Nephron progenitor cell (in vitro differentiated cells): ENCODE results near the gene QSOX2.

Experiments
- DNase-seq: peaks from one replicate; pipeline ENCODE4 v3.0.0; 2021
- H3K27ac Mint-ChIP-seq: 2 replicates; pipeline ENCODE4 v1.8.0; 2021; ENCODE audit warnings: mild to moderate bottlenecking, moderate library complexity, mixed read lengths
- H3K27me3 Mint-ChIP-seq: 2 replicates; pipeline ENCODE4 v1.8.0; 2021; ENCODE audit warnings: mild to moderate bottlenecking, low read depth, mixed read lengths; ENCODE audit not compliant: poor library complexity
- H3K36me3 Mint-ChIP-seq: 2 replicates; pipeline ENCODE4 v1.8.0; 2021; ENCODE audit warnings: low read depth, mixed read lengths
- H3K4me1 Mint-ChIP-seq: 2 replicates; pipeline ENCODE4 v1.8.0; 2021; ENCODE audit warnings: mixed read lengths
- H3K4me3 Mint-ChIP-seq: 2 replicates; pipeline ENCODE4 v1.8.0; 2021; ENCODE audit warnings: mild to moderate bottlenecking, moderate library complexity, mixed read lengths
- H3K9me3 Mint-ChIP-seq: 2 replicates; pipeline ENCODE4 v1.8.0; 2021; ENCODE audit warnings: mild to moderate bottlenecking, moderate library complexity, mixed read lengths
- TF ChIP-seq, protein P1 (sequence below): fragments of 200-600 bp; sonication (generic); IDR thresholded peaks from 2 replicates; pipeline ENCODE4 v1.5.0; 2021; ENCODE audit warnings: antibody characterized with exemption

Gene QSOX2

DNA sequence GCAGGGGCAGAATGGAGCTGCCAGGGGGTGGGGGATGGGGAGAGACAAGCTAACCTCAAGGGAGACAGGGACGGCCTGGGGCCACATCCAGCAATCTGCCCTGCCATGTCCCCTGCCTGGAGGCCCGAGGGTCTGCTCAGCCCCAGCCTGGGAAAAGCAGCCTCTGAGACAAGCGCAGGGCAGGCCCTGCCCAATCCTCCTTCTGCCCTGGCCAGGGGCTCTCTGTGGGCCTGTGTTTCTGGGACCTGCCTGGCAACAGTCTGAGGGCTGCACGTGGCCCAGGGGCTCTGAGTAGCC is 13.9 kb upstream of the QSOX2 start:
- no peaks in the 10 kb centered on the region for H3K9me3 Mint-ChIP-seq
- H3K36me3 Mint-ChIP-seq: no peaks in the 10 kb centered on the region
- H3K27me3 Mint-ChIP-seq: peaks cover 8% of the 10 kb centered on the region
- no peak overlapping the region for H3K4me3 Mint-ChIP-seq
- H3K4me1 Mint-ChIP-seq: peaks cover 58% of the 10 kb centered on the region
- H3K27ac Mint-ChIP-seq: no peak overlapping the region
- no peak for DNase-seq
- TF ChIP-seq, protein P1, sequence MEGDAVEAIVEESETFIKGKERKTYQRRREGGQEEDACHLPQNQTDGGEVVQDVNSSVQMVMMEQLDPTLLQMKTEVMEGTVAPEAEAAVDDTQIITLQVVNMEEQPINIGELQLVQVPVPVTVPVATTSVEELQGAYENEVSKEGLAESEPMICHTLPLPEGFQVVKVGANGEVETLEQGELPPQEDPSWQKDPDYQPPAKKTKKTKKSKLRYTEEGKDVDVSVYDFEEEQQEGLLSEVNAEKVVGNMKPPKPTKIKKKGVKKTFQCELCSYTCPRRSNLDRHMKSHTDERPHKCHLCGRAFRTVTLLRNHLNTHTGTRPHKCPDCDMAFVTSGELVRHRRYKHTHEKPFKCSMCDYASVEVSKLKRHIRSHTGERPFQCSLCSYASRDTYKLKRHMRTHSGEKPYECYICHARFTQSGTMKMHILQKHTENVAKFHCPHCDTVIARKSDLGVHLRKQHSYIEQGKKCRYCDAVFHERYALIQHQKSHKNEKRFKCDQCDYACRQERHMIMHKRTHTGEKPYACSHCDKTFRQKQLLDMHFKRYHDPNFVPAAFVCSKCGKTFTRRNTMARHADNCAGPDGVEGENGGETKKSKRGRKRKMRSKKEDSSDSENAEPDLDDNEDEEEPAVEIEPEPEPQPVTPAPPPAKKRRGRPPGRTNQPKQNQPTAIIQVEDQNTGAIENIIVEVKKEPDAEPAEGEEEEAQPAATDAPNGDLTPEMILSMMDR: no peak

GRCh38 chr9:136258786-136259516 is 13.3 kb upstream of the QSOX2 start:
- TF ChIP-seq, protein P1: no peak

DNA sequence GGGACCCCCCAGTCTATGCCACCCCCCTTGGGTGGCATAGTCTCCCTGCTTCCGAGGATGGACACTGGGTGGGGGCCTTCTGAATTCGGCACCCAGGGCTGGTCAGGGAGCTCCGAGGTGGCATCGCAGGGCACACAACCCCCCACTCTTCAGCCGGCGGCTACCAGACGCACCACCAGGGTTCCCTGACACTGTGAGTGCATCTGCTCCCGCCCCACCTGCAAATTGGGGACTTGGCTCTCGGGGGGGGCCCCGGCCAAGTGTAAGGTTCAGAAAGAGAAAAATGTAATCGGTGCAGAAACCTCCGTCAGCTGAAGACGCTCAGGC is 12.7 kb upstream of the QSOX2 start:
- H3K4me1 Mint-ChIP-seq: peaks cover 46% of the 10 kb centered on the region
- no peak for DNase-seq
- H3K27ac Mint-ChIP-seq: no peak overlapping the region
- no peaks in the 10 kb centered on the region for H3K9me3 Mint-ChIP-seq
- TF ChIP-seq, protein P1: no peak
- H3K36me3 Mint-ChIP-seq: no peaks in the 10 kb centered on the region
- no peak overlapping the region for H3K4me3 Mint-ChIP-seq
- peaks cover 11% of the 10 kb centered on the region for H3K27me3 Mint-ChIP-seq

More at GRCh38 chr9:136258786-136259516, 13.3 kb upstream of the QSOX2 start:
- H3K27me3 Mint-ChIP-seq: peaks cover 8% of the 10 kb centered on the region
- H3K9me3 Mint-ChIP-seq: no peaks in the 10 kb centered on the region
- no peak overlapping the region for H3K4me3 Mint-ChIP-seq
- H3K27ac Mint-ChIP-seq: no peak overlapping the region
- DNase-seq: no peak
- H3K36me3 Mint-ChIP-seq: no peaks in the 10 kb centered on the region
- peaks cover 53% of the 10 kb centered on the region for H3K4me1 Mint-ChIP-seq

- Mint-ChIP-seq H3K27ac (no peak overlapping the region), H3K27me3 (peaks cover 14% of the 10 kb centered on the region), H3K36me3 (no peaks in the 10 kb centered on the region), H3K4me3 (no peak overlapping the region), H3K4me1 (peaks cover 45% of the 10 kb centered on the region), H3K9me3 (no peaks in the 10 kb centered on the region)
- TF ChIP-seq, protein P1: no peak
- no peak for DNase-seq
These were observed 12.0 kb upstream of the QSOX2 start for GRCh38 chr9:136257381-136258298.

DNA sequence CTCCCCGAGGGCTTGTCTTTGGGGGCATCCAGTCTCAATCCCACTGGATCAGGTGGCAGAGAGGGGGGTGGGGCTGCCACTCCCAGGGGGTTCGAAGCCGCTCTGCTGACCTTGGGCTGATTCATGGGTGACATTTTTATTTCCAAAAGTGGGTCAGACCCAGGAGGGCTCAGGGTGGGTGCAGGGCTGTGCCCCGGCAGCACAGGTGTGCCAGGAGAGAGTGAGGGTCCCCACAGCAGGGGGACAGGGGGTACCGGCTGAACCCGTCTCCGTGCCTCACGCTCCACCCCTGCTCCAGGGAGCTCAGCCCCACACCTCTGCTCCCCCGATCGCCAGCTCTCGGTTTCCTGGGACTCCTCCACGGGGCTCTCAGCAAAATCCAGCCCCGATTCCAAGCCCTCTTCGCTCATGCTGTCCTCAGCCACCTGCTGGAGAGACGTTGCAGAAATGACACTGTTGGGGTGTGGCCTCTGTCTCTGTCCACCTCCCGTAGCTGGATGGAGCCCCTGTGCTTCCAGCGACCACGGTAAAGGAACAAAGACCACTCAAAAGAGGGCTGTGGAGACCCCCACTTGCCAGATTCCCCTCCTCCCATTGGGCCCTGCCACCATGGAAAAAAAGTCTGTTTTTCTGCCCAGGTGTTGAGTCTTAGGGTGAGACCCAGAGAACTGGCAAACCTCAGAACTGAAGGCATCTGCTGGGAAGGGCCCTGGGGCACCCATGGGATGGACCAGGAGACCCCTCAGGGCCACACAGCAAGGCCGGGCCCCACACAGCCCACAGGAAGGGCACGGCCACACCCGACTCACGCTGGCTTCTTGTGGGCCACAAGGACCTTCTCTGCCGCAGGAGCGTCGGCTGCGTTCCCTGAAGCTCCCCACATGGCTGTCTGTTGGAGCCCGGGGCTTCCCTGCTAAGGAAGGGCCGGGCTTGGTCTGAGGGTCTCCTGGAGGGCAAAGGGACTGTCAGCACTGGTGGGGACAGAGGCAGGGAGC is 10.6 kb upstream of the QSOX2 start:
- Mint-ChIP-seq H3K27ac (peak overlapping the region; percentile 36), H3K9me3 (no peaks in the 10 kb centered on the region), H3K27me3 (peaks cover 12% of the 10 kb centered on the region), H3K4me1 (peaks cover 46% of the 10 kb centered on the region), H3K4me3 (no peak overlapping the region), H3K36me3 (no peaks in the 10 kb centered on the region)
- DNase-seq: no peak
- TF ChIP-seq, protein P1: peak; percentile 12
